Colonic mucosa (tissue), 4 donors: ENCODE measurements around the gene COMMD10. TPM values are rescaled to one million over a fixed set of nuclear protein-coding genes. Genes with fewer than 3 reads are reported as not detected.

Experiments
- DNase-seq: peaks from one replicate; pipeline ENCODE4 v3.0.0-alpha.2; 2020
- H3K27ac ChIP-seq: fragments of 200-600 bp; one replicate; pipeline ENCODE4 v1.8.0; 2021
- H3K27me3 ChIP-seq: fragments of 200-600 bp; one replicate; pipeline ENCODE4 v1.8.0; 2021
- H3K36me3 ChIP-seq: fragments of 200-600 bp; one replicate; pipeline ENCODE4 v1.8.0; 2021
- H3K4me1 ChIP-seq: fragments of 200-600 bp; one replicate; pipeline ENCODE4 v1.8.0; 2021; ENCODE audit warnings: mild to moderate bottlenecking
- H3K4me3 ChIP-seq: fragments of 200-600 bp; one replicate; pipeline ENCODE4 v1.8.0; 2021
- H3K9ac ChIP-seq, 2 donors: one replicate each; pipeline ENCODE4 v1.7.0; 2013; ENCODE audit warnings: control low read depth in 2 of 2, low read depth in 2 of 2, low read length in 2 of 2
- H3K9me3 ChIP-seq: fragments of 200-600 bp; one replicate; pipeline ENCODE4 v1.8.0; 2021
- CTCF ChIP-seq: fragments of 200-600 bp; IDR thresholded peaks from one replicate; pipeline ENCODE4 v1.8.0; 2022; ENCODE audit warnings: antibody characterized with exemption, mild to moderate bottlenecking
- intact Hi-C: fragments of 100-400 bp; cut with DNase I; formaldehyde crosslinking; loops from one replicate; pipeline ENCODE4 v1.14.1; 2022
- total RNA-seq, 2 donors: library from RNA; stranded (reverse); fragmentation: NEBNext Ultra II Directional in 1 of 2; extraction: Animal tissue kit (Norgen Biotek cat#: 25700) in 1 of 2; gene quantifications; one replicate each; pipeline ENCODE4 v1.2.1, GENCODE V29; 2021
- donor health status: healthy.
- donor health status: DM: no; HTN: no; CAD: no.
- donor health status: DM: no; HTN: no; CAD: no.

The COMMD10 gene
- total RNA-seq, 2 donors from 2014 or later, result 24.8 to 26.5 TPM

- H3K36me3 ChIP-seq, result no peaks in the 10 kb centered on the region
- intact Hi-C loops, result no loop called here
- H3K4me3 ChIP-seq, result no peak overlapping the region
- H3K27me3 ChIP-seq, result no peaks in the 10 kb centered on the region
- H3K9ac ChIP-seq, result no peak overlapping the region
- no peak for TF ChIP-seq CTCF
- no peak overlapping the region for H3K27ac ChIP-seq
- no peaks in the 10 kb centered on the region for H3K4me1 ChIP-seq
- no peaks in the 10 kb centered on the region for H3K9me3 ChIP-seq
- no peak for DNase-seq
Observed at GRCh38 chr5:116154931-116155330, 70.1 kb downstream of the COMMD10 start.

GRCh38 chr5:116157902-116158301, 73.1 kb downstream of the COMMD10 start:
- no peak for DNase-seq
- Histone ChIP-seq H3K27ac (no peak overlapping the region), H3K4me1 (no peaks in the 10 kb centered on the region), H3K36me3 (no peaks in the 10 kb centered on the region), H3K4me3 (no peak overlapping the region), H3K27me3 (no peaks in the 10 kb centered on the region), H3K9ac (no peak overlapping the region), H3K9me3 (no peaks in the 10 kb centered on the region)
- intact Hi-C loops, result no loop called here
- no peak for TF ChIP-seq CTCF

- H3K9me3 ChIP-seq, result no peaks in the 10 kb centered on the region
- no peaks in the 10 kb centered on the region for H3K4me1 ChIP-seq
- no peak for TF ChIP-seq CTCF
- no peaks in the 10 kb centered on the region for H3K27me3 ChIP-seq
- H3K36me3 ChIP-seq, result no peaks in the 10 kb centered on the region
- no peak overlapping the region for H3K4me3 ChIP-seq
- no peak for DNase-seq
- H3K9ac ChIP-seq, result no peak overlapping the region
- H3K27ac ChIP-seq, result no peak overlapping the region
- intact Hi-C loops, result no loop called here
Observed at GRCh38 chr5:116159006-116159405, 74.2 kb downstream of the COMMD10 start.

- no peak overlapping the region for H3K4me3 ChIP-seq
- intact Hi-C loops, result no loop called here
Observed at GRCh38 chr5:116174111-116174510, 89.3 kb downstream of the COMMD10 start.

GRCh38 chr5:116176121-116176520, 91.3 kb downstream of the COMMD10 start:
- no peaks in the 10 kb centered on the region for H3K4me1 ChIP-seq
- DNase-seq, result no peak
- H3K27ac ChIP-seq, result no peak overlapping the region
- no peak for TF ChIP-seq CTCF
- no peaks in the 10 kb centered on the region for H3K27me3 ChIP-seq
- H3K9me3 ChIP-seq, result no peaks in the 10 kb centered on the region
- no peak overlapping the region for H3K9ac ChIP-seq
- no peaks in the 10 kb centered on the region for H3K36me3 ChIP-seq
- H3K4me3 ChIP-seq, result no peak overlapping the region
- intact Hi-C loops, result no loop called here

More at GRCh38 chr5:116174111-116174510, 89.3 kb downstream of the COMMD10 start:
- H3K9ac ChIP-seq, result no peak overlapping the region
- TF ChIP-seq CTCF, result no peak
- DNase-seq, result no peak
- no peaks in the 10 kb centered on the region for H3K9me3 ChIP-seq
- no peaks in the 10 kb centered on the region for H3K27me3 ChIP-seq
- H3K27ac ChIP-seq, result no peak overlapping the region
- H3K36me3 ChIP-seq, result no peaks in the 10 kb centered on the region
- H3K4me1 ChIP-seq, result no peaks in the 10 kb centered on the region

- no peaks in the 10 kb centered on the region for H3K4me1 ChIP-seq
- no peak overlapping the region for H3K9ac ChIP-seq
- H3K9me3 ChIP-seq, result no peaks in the 10 kb centered on the region
- TF ChIP-seq CTCF, result no peak
- H3K4me3 ChIP-seq, result no peak overlapping the region
- intact Hi-C loops, result no loop called here
- no peaks in the 10 kb centered on the region for H3K36me3 ChIP-seq
- H3K27me3 ChIP-seq, result no peaks in the 10 kb centered on the region
- H3K27ac ChIP-seq, result no peak overlapping the region
- DNase-seq, result no peak
Observed at GRCh38 chr5:116178925-116179324, 94.1 kb downstream of the COMMD10 start.
